ENCODE measurements around the gene GNG7.

- no peak for TF ChIP-seq CTCF (IDR thresholded peaks at IDR 0.05)
- no peak for TF ChIP-seq POLR2A (IDR thresholded peaks at IDR 0.05)
Observed at GRCh38 chr19:2533072-2533425, 169.4 kb downstream of the GNG7 start.

All from adrenal gland (tissue), 5 donors.